HG03457 (cell line): Measurements from ENCODE around the gene CAPN8.

Experiments
- ATAC-seq: cut with Tn5 transposase; IDR thresholded peaks from one replicate; pipeline ENCODE4 v1.9.1; 2021; ENCODE audit warnings: moderate number of reproducible peaks; ENCODE audit not compliant: unreplicated experiment

CAPN8 gene

GRCh38 chr1:223657978-223658377, 7.5 kb downstream of the CAPN8 start:
- ATAC-seq, result no peak

GRCh38 chr1:223654083-223654482, 11.4 kb downstream of the CAPN8 start:
- no peak for ATAC-seq

DNA sequence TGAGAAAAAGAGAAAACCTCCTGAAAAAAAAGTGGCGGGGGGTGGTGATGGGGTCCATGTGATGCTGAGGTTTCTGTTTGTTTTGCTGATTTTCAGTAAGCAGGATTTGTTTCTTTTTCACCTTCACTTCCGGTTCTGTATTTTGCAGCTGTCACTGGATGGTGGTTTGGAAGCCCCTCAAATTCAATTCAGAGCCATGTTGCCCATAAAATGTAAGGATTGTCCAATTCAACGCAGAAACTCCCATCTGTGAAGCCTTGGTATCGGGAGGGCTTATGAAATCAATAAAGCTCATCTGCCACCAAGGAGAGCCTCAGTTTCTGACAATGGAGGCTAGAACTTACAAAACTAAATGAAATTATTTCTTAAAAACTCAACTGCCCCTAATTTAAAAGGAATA, 12.1 kb downstream of the CAPN8 start:
- no peak for ATAC-seq

- ATAC-seq, result no peak
Measured at GRCh38 chr1:223653015-223653414, 12.5 kb downstream of the CAPN8 start.

GRCh38 chr1:223652436-223652941, 13.0 kb downstream of the CAPN8 start:
- ATAC-seq, result no peak

DNA sequence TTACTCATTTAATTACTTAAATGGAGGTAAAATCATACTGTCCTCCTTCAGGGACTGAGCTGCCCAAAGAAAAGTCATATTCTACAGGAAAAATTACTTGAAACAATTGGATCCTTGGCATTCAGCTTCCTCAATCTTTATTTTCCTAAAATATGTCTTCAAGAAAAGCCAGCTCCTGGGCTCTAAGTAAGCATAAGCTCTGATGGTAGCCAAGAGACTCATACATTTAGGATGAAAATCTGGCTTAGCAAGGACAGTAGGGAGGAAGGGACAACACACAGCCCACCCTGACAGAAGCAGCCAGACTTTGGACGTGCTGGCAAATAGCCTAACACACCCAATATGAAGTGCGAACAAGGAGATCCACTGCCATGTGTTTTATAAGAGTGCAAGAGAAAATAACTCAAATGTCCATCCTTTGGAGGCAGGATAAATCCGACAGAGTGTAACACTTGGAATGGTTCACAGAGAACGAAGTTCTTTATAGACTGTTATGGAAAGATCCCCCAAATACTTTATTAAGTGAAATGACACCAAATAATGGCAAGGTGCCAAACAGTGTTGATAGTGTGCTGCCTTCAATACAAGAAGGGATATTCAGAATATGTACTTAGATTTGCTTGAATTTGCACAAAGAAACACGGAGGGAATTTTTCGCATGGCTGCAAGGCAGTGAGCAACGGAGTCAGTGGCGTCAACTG, 14.1 kb downstream of the CAPN8 start:
- no peak for ATAC-seq

DNA sequence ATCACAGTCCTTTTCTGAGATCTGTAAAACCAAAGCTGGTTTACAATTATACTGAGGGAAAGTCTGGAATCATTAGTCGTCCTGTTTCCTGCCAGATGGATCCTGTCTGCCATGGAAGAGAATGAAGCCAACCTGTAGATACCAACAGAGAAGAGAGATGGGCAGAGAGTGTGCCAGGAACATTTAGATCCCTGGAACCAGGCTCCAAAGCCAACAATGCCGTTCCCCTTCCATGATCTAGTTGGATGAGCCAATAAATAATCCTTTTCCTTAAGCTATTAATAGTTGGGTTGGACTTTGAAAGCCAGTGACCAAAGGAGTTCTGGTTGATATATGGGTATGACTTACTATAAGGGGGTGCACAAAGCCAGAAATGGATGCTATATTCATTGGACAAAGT, 15.0 kb downstream of the CAPN8 start:
- no peak for ATAC-seq

DNA sequence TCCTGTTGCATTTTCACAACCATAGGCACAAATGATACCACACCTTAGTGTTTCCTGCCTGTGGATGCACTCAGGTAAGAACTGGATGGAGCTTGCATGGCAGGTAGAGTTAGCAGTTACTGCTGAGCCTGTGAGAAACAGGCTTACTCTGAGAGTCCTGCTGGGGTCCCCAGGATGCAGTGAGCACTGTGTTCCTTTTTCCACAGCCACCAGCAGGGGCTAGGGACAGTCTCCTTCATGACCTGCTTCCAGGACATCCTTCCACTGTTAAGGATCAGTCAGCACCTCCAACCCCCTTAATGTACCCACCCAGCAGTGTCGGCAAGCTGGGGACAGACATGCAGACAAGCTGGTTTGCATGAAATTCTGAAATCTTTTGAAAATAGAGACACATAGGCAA, 16.3 kb downstream of the CAPN8 start:
- no peak for ATAC-seq

- ATAC-seq, result no peak
Measured at GRCh38 chr1:223647249-223647648, 18.3 kb downstream of the CAPN8 start.

- no peak for ATAC-seq
Measured at GRCh38 chr1:223645903-223646302, 19.6 kb downstream of the CAPN8 start.

DNA sequence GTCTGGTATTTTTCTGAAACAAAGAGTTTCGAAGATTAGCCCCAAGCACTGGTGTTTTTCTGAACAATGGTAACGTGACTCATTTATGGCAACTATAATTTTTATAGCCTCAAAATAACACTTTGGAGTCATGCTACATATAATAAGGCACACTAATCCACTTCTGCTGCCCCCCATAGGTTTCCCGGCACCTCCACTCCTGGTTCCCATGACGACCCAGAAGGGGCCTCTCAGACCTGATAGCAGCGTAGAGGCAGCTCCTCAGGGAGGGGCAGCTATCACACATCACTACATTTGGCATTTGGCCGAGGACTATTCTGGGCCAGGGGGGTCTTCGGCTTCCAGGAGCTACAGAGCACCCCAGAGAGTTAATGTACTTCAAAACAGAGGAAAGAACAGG, 23.3 kb downstream of the CAPN8 start:
- ATAC-seq, result no peak

GRCh38 chr1:223641523-223642039, 23.9 kb downstream of the CAPN8 start:
- ATAC-seq, result no peak

GRCh38 chr1:223639331-223639749, 26.2 kb downstream of the CAPN8 start:
- no peak for ATAC-seq

GRCh38 chr1:223635236-223635635, 30.3 kb downstream of the CAPN8 start:
- ATAC-seq, result no peak

- no peak for ATAC-seq
Measured at GRCh38 chr1:223634423-223634822, 31.1 kb downstream of the CAPN8 start.

GRCh38 chr1:223631956-223632355, 33.5 kb downstream of the CAPN8 start:
- ATAC-seq, result no peak

DNA sequence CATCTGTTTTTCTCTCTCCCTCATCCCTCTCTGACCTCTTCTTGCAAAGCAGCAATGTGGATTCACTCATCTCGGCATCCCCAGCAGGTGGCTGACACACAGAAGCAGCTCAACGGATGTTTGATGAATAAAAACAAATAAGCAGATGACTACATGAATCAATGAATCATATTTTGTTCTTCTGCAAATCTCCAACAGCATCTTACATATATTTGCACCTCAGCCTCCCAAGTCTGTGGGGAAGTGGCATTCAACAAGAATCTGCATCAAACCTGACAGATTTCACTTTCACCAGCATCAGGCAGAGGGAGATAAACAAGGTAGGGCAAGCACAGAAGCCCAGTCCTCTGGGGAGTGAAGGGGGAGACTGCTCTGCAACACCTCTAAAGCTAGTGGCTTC, 34.0 kb downstream of the CAPN8 start:
- ATAC-seq, result no peak

- ATAC-seq, result no peak
Measured at GRCh38 chr1:223629126-223629457, 36.4 kb downstream of the CAPN8 start.

DNA sequence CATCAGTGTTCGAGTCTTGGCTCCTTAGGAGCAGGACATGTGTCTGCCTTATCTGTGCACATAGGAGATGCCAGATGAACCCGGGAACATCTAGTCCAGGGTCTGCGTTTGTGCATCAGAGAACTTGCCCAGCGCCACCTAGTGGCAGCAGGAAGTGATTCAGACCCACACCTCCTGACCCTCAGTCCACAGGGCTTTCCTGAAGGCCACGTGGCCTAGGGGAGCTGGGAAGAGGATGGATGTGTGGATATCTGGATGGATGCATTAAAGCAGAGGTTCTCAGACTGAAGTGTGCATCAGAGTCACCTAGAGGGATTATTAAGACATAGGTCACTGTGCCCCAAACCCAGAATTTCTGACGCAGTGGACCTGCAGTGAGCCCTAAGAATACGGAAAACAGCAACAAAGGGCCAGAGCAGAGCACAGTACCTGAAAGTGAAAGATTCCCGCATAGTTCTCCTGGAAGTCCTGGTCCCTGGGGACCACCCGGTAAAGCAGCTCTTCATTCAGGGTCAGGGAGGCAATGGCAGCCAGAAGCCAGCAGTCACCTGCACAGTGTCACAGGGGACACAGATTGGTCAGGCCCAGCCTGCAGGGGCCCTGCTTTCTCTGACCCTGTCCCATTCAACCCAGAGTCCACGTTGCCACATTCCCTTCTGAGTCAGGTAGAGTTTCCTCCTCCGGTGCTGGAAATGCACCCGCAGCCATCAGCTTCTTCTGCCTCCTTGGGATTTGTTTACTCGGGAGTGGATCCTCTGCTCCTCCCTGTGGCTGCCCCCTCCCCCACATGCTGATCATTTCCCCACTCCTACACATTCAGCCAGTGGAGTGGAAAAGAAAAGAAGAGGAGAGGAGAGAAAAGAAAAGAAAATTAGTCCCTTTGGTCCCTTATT, 37.0 kb downstream of the CAPN8 start:
- no peak for ATAC-seq

GRCh38 chr1:223622132-223622842, 43.2 kb downstream of the CAPN8 start:
- no peak for ATAC-seq

DNA sequence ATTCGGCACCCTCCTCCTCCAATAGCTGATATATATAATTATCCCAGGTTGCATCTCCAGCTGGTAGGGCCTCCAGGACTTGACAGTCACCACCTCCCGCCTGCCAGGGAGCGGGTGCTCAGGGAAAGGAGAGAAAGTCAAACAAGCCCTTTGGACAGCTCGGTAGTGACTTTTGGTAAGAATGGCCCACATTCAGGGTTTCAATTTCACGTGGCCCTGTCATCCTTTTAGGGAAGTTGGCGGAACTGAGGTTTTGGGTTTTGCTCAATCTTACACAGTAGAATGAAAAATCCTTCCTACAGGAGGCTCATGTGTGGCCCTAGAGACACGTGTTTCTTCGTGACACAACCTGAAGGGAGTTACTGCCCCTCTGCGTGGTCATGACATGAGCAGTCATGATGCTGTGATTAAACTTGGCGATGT, 44.2 kb downstream of the CAPN8 start:
- ATAC-seq, result peak; percentile 57
